ENCODE results near the gene MARVELD3.

The MARVELD3 gene

GRCh38 chr16:71628810-71629209 is 2.8 kb downstream of the MARVELD3 start:
- no peaks in the 10 kb centered on the region for H4K20me1 ChIP-seq (ENCODE audit: insufficient read depth, low read length, poor library complexity, severe bottlenecking)
- TF ChIP-seq EZH2phosphoT487 (IDR thresholded peaks at IDR 0.05; ENCODE audit: borderline replicate concordance): no peak
- no peak overlapping the region for H3K4me3 ChIP-seq (ENCODE audit: low read length, poor library complexity, severe bottlenecking)
- H3K27me3 ChIP-seq (ENCODE audit: insufficient read depth, low read length, poor library complexity, severe bottlenecking): no peaks in the 10 kb centered on the region
- H3F3A ChIP-seq (ENCODE audit: low read depth): no peaks in the 10 kb centered on the region
- no peak overlapping the region for H2AFZ ChIP-seq (ENCODE audit: low read length)
- no peaks in the 10 kb centered on the region for H3K4me1 ChIP-seq (ENCODE audit: insufficient read depth, low read length, poor library complexity, severe bottlenecking)
- H3K4me2 ChIP-seq (ENCODE audit: low read depth, low read length, poor library complexity, severe bottlenecking): no peak overlapping the region
- no peaks in the 10 kb centered on the region for H3K36me3 ChIP-seq (ENCODE audit: insufficient read depth, low read length)
- no peak overlapping the region for H3K9ac ChIP-seq (ENCODE audit: low read depth, low read length, poor library complexity, severe bottlenecking)
- no peaks in the 10 kb centered on the region for H3K9me2 ChIP-seq (replicated peaks; ENCODE audit: low read depth, low read length)
- no peaks in the 10 kb centered on the region for H3K9me3 ChIP-seq (ENCODE audit: insufficient read depth, low read depth, low read length)
- no peaks in the 10 kb centered on the region for H3K79me2 ChIP-seq (ENCODE audit: insufficient read depth, low read length)

- no peaks in the 10 kb centered on the region for H4K20me1 ChIP-seq (ENCODE audit: insufficient read depth, low read length, poor library complexity, severe bottlenecking)
- H3K4me1 ChIP-seq (ENCODE audit: insufficient read depth, low read length, poor library complexity, severe bottlenecking): no peaks in the 10 kb centered on the region
- no peak overlapping the region for H3K4me2 ChIP-seq (ENCODE audit: low read depth, low read length, poor library complexity, severe bottlenecking)
- no peaks in the 10 kb centered on the region for H3K79me2 ChIP-seq (ENCODE audit: insufficient read depth, low read length)
- no peak overlapping the region for H3K9ac ChIP-seq (ENCODE audit: low read depth, low read length, poor library complexity, severe bottlenecking)
- no peaks in the 10 kb centered on the region for H3K36me3 ChIP-seq (ENCODE audit: insufficient read depth, low read length)
- TF ChIP-seq CTCF (conservative IDR thresholded peaks at IDR 0.05; ENCODE audit: low read length) (no peak), EZH2phosphoT487 (IDR thresholded peaks at IDR 0.05; ENCODE audit: borderline replicate concordance) (no peak)
- no peaks in the 10 kb centered on the region for H3K9me3 ChIP-seq (ENCODE audit: insufficient read depth, low read depth, low read length)
- no peaks in the 10 kb centered on the region for H3K9me2 ChIP-seq (replicated peaks; ENCODE audit: low read depth, low read length)
- H3K4me3 ChIP-seq (ENCODE audit: low read length, poor library complexity, severe bottlenecking): no peak overlapping the region
- no peak overlapping the region for H2AFZ ChIP-seq (ENCODE audit: low read length)
- no peaks in the 10 kb centered on the region for H3F3A ChIP-seq (ENCODE audit: low read depth)
- H3K27me3 ChIP-seq (ENCODE audit: insufficient read depth, low read length, poor library complexity, severe bottlenecking): no peaks in the 10 kb centered on the region
Observed at GRCh38 chr16:71629278-71630016, 3.5 kb downstream of the MARVELD3 start.

DNA sequence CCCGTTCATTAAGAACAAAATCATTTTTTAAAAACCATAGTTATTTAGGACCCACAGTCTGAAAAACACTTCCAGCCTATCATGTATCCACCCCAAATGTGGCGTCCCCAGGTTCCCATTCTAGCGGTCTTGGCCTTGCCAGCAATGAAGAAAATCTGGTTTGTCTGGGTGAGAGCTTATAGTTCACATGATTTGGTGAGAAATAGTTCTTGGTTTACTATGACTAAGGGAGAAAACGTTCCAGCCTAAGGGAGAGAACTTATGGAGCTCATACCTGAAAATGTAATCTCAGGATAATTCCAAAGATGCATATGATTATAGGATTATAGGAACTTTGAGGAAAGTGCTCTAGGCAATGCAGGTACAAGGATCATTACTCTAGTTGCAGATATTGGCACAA is 4.8 kb downstream of the MARVELD3 start:
- H3K4me2 ChIP-seq (ENCODE audit: low read depth, low read length, poor library complexity, severe bottlenecking): no peak overlapping the region

More for the DNA sequence above, 4.8 kb downstream of the MARVELD3 start:
- Histone ChIP-seq H3K4me3 (ENCODE audit: low read length, poor library complexity, severe bottlenecking) (no peak overlapping the region), H3K9me3 (ENCODE audit: insufficient read depth, low read depth, low read length) (no peaks in the 10 kb centered on the region), H3K9me2 (replicated peaks; ENCODE audit: low read depth, low read length) (no peaks in the 10 kb centered on the region), H3K79me2 (ENCODE audit: insufficient read depth, low read length) (no peaks in the 10 kb centered on the region), H3K27me3 (ENCODE audit: insufficient read depth, low read length, poor library complexity, severe bottlenecking) (no peaks in the 10 kb centered on the region), H3K36me3 (ENCODE audit: insufficient read depth, low read length) (no peaks in the 10 kb centered on the region), H3K4me1 (ENCODE audit: insufficient read depth, low read length, poor library complexity, severe bottlenecking) (no peaks in the 10 kb centered on the region), H3F3A (ENCODE audit: low read depth) (no peaks in the 10 kb centered on the region), H3K9ac (ENCODE audit: low read depth, low read length, poor library complexity, severe bottlenecking) (no peak overlapping the region), H4K20me1 (ENCODE audit: insufficient read depth, low read length, poor library complexity, severe bottlenecking) (no peaks in the 10 kb centered on the region), H2AFZ (ENCODE audit: low read length) (no peak overlapping the region)
- TF ChIP-seq CTCF (conservative IDR thresholded peaks at IDR 0.05; ENCODE audit: low read length): no peak
- no peak for TF ChIP-seq EZH2phosphoT487 (IDR thresholded peaks at IDR 0.05; ENCODE audit: borderline replicate concordance)

All from Loucy (cell line).